ENCODE results near the gene CAMTA1.

DNA sequence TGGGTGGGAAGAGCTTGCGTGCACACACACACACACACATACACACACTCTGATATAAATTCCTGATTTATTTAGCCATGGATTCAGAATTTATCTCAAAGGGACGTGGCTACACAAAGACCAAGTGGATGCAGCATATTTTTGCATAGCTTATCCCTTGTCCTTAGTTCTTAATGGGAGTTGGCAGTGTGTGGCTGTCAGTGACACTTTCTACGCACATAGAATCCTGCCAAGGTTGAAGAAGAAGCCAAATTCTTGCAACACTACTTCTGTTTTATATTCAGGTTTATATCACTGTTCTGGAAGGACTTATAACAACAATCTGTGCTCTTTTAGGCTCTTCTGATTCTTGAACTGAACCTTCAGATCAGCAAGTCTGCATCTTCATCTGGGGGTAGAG lies 292.7 kb downstream of the CAMTA1 start:
- no peak for TF ChIP-seq POLR2A (IDR thresholded peaks at IDR 0.05)
- no peak for TF ChIP-seq POLR2AphosphoS5 (IDR thresholded peaks at IDR 0.05)

Data from stomach (tissue), 4 donors.